Measurements from ENCODE around the gene ALLC. TPM values are rescaled to one million over a fixed set of nuclear protein-coding genes. Genes with fewer than 3 reads are reported as not detected.
"Not testable (repeated sequence)": the region's sequence is repeated elsewhere in the genome, so short reads cannot be mapped to it uniquely, and the experiment has no call there.

Gene ALLC
- total and polyA plus RNA-seq, 4 donors: 0.09 to 1.4 (median 0.74) TPM

DNA sequence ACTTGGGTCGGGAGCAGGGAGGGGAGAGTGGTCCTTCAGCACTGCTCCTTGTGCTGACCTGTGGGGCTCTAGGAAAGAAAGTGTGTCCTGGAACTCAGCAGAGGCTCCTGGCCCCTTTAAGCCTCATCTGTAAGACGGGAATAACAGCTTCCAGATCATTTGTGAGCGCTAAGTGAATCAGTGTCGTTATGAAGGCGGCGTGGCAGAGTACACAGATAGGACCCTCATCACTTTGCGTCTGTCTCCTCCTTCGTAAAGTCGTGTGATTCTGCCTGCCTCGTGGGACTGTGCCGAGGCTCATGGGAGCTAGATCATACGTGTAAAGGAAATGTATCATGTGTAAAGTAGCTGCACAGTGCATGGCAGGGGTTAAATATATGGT lies 44.5 kb upstream of the ALLC start:
- peaks cover 0 to 4% (median under 1%) of the 10 kb centered on the region in 4 donors for H3K36me3 ChIP-seq (ENCODE audit: control insufficient read depth in 4 of 4, insufficient read depth in 3 of 4, low read depth in 1 of 4, low read length in 3 of 4)
- DNase-seq (ENCODE audit: low spot score): no peak
- H3K27ac ChIP-seq (ENCODE audit: low read depth in 1 of 2, low read length in 2 of 2): no peak overlapping the region
- H3K9ac ChIP-seq (ENCODE audit: low read depth in 1 of 2, low read length in 2 of 2): no peak overlapping the region
- no peak for TF ChIP-seq REST (IDR thresholded peaks at IDR 0.05)
- TF ChIP-seq, protein P1, sequence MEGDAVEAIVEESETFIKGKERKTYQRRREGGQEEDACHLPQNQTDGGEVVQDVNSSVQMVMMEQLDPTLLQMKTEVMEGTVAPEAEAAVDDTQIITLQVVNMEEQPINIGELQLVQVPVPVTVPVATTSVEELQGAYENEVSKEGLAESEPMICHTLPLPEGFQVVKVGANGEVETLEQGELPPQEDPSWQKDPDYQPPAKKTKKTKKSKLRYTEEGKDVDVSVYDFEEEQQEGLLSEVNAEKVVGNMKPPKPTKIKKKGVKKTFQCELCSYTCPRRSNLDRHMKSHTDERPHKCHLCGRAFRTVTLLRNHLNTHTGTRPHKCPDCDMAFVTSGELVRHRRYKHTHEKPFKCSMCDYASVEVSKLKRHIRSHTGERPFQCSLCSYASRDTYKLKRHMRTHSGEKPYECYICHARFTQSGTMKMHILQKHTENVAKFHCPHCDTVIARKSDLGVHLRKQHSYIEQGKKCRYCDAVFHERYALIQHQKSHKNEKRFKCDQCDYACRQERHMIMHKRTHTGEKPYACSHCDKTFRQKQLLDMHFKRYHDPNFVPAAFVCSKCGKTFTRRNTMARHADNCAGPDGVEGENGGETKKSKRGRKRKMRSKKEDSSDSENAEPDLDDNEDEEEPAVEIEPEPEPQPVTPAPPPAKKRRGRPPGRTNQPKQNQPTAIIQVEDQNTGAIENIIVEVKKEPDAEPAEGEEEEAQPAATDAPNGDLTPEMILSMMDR (IDR thresholded peaks at IDR 0.05; ENCODE audit: low read depth, low read length, missing input control): no peak
- TF ChIP-seq YY1 (IDR thresholded peaks at IDR 0.05): no peak
- no peak for TF ChIP-seq JUND (IDR thresholded peaks at IDR 0.05)
- no peak for TF ChIP-seq RAD21 (IDR thresholded peaks at IDR 0.05)
- TF ChIP-seq NR2F2 (IDR thresholded peaks at IDR 0.05): no peak
- TF ChIP-seq MAX (IDR thresholded peaks at IDR 0.05): no peak
- WGBS: 93% methylated on average over 12 of the region's 12 CpGs
- H3K9me3 ChIP-seq (ENCODE audit: control insufficient read depth in 4 of 4, low read length in 3 of 4): peaks cover 0 to 3% (median 0%) of the 10 kb centered on the region in 4 donors
- H3K27me3 ChIP-seq (ENCODE audit: control insufficient read depth in 4 of 4, insufficient read depth in 4 of 4, low read length in 3 of 4): no peaks in the 10 kb centered on the region
- H3K4me1 ChIP-seq (ENCODE audit: control insufficient read depth in 4 of 4, insufficient read depth in 4 of 4, low read length in 3 of 4): peaks cover 0 to 2% (median 0%) of the 10 kb centered on the region in 4 donors
- H3K4me3 ChIP-seq (ENCODE audit: low read depth in 1 of 3, low read length in 3 of 3): no peak overlapping the region

GRCh38 chr2:3614743-3615142 lies 43.3 kb upstream of the ALLC start:
- not testable (repeated sequence) for H3K9ac ChIP-seq (ENCODE audit: low read depth in 1 of 2, low read length in 2 of 2); H3K27ac ChIP-seq (ENCODE audit: low read depth in 1 of 2, low read length in 2 of 2); H3K4me3 ChIP-seq (ENCODE audit: low read depth in 1 of 3, low read length in 3 of 3); H3K9me3 ChIP-seq (ENCODE audit: control insufficient read depth in 4 of 4, low read length in 3 of 4); H3K27me3 ChIP-seq (ENCODE audit: control insufficient read depth in 4 of 4, insufficient read depth in 4 of 4, low read length in 3 of 4); H3K4me1 ChIP-seq (ENCODE audit: control insufficient read depth in 4 of 4, insufficient read depth in 4 of 4, low read length in 3 of 4); H3K36me3 ChIP-seq (ENCODE audit: control insufficient read depth in 4 of 4, insufficient read depth in 3 of 4, low read depth in 1 of 4, low read length in 3 of 4); DNase-seq (ENCODE audit: low spot score)
- 79% methylated on average over 2 of the region's 2 CpGs for WGBS

DNA sequence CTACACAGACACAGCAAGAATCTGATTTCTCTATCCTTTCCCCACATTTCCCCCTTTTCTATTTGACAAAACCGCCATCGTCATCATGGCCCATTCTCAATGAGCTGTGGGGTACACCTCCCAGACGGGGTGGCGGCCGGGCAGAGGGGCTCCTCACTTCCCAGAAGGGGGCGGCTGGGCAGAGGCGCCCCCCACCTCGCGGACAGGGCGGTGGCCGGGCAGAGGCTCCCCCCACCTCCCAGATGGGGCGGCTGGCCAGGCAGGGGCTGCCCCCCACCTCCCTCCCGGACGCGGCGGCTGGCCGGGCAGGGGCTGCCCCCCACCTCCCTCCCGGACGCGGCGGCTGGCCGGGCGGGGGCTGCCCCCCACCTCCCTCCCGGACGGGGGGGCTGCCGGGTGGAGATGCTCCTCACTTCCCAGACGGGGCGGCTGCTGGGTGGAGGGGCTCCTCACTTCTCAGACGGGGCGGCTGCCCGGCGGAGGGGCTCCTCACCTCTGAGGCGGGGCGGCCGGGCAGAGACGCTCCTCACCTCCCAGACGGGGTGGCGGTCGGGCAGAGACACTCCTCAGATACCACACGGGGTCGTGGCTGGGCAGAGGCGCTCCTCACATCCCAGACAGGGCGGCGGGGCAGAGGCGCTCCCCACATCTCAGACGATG lies 42.3 kb upstream of the ALLC start:
- not testable (repeated sequence) for H3K9ac ChIP-seq (ENCODE audit: low read depth in 1 of 2, low read length in 2 of 2); H3K36me3 ChIP-seq (ENCODE audit: control insufficient read depth in 4 of 4, insufficient read depth in 3 of 4, low read depth in 1 of 4, low read length in 3 of 4); DNase-seq (ENCODE audit: low spot score); H3K27ac ChIP-seq (ENCODE audit: low read depth in 1 of 2, low read length in 2 of 2); H3K27me3 ChIP-seq (ENCODE audit: control insufficient read depth in 4 of 4, insufficient read depth in 4 of 4, low read length in 3 of 4); H3K9me3 ChIP-seq (ENCODE audit: control insufficient read depth in 4 of 4, low read length in 3 of 4); H3K4me3 ChIP-seq (ENCODE audit: low read depth in 1 of 3, low read length in 3 of 3); H3K4me1 ChIP-seq (ENCODE audit: control insufficient read depth in 4 of 4, insufficient read depth in 4 of 4, low read length in 3 of 4)
- WGBS: 95% methylated on average over 46 of the region's 46 CpGs

GRCh38 chr2:3616435-3617197 lies 41.4 kb upstream of the ALLC start:
- not testable (repeated sequence) for H3K9ac ChIP-seq (ENCODE audit: low read depth in 1 of 2, low read length in 2 of 2); H3K27me3 ChIP-seq (ENCODE audit: control insufficient read depth in 4 of 4, insufficient read depth in 4 of 4, low read length in 3 of 4); H3K4me1 ChIP-seq (ENCODE audit: control insufficient read depth in 4 of 4, insufficient read depth in 4 of 4, low read length in 3 of 4); DNase-seq (ENCODE audit: low spot score); H3K36me3 ChIP-seq (ENCODE audit: control insufficient read depth in 4 of 4, insufficient read depth in 3 of 4, low read depth in 1 of 4, low read length in 3 of 4); H3K9me3 ChIP-seq (ENCODE audit: control insufficient read depth in 4 of 4, low read length in 3 of 4); H3K4me3 ChIP-seq (ENCODE audit: low read depth in 1 of 3, low read length in 3 of 3); H3K27ac ChIP-seq (ENCODE audit: low read depth in 1 of 2, low read length in 2 of 2)
- 92% methylated on average over 25 of the region's 25 CpGs for WGBS

Data from liver (tissue), 9 donors.